H1 (cell line): ENCODE measurements around the gene CYP4B1.

ENCODE experiments used
- EP300 ChIP-seq, 2 experiments: IDR thresholded peaks; 1 replicate in 1 of 2; 2 replicates in 1 of 2; pipeline ENCODE4 v1.6.1; 2011 to 2012; ENCODE audit warnings: low read depth in 2 of 2, low read length in 2 of 2, mild to moderate bottlenecking in 2 of 2, borderline replicate concordance in 1 of 2, inconsistent platforms in 1 of 2, moderate library complexity in 1 of 2
- PHF8 ChIP-seq: fragments of 200-600 bp; sonication (generic); conservative IDR thresholded peaks from 2 replicates; pipeline ENCODE4 v1.7.1; 2012; ENCODE audit warnings: low read depth, mild to moderate bottlenecking, inconsistent platforms, low read length, moderate library complexity
- POLR2A ChIP-seq, 2 experiments: IDR thresholded peaks; 1 replicate in 1 of 2; 2 replicates in 1 of 2; pipeline ENCODE4 v1.6.1; 2011; ENCODE audit warnings: low read depth in 2 of 2, low read length in 2 of 2, mild to moderate bottlenecking in 2 of 2; ENCODE audit errors: control extremely low read depth in 1 of 2
- RAD21 ChIP-seq, 2 experiments: IDR thresholded peaks in 1 of 2; conservative IDR thresholded peaks in 1 of 2; 2 replicates each; pipeline ENCODE4 v1.6.1; 2011; ENCODE audit warnings: low read depth in 2 of 2, low read length in 2 of 2, improper control_type of control experiment in 1 of 2, inconsistent platforms in 1 of 2, mild to moderate bottlenecking in 1 of 2, moderate library complexity in 1 of 2
- TAF7 ChIP-seq: optimal IDR thresholded peaks from 2 replicates; pipeline ENCODE3; 2011; ENCODE audit warnings: low read depth, mild to moderate bottlenecking, inconsistent platforms, low read length, moderate library complexity, borderline replicate concordance
- TF ChIP-seq, protein P1 (sequence below): IDR thresholded peaks from 2 replicates; pipeline ENCODE4 v1.6.1; 2012; ENCODE audit warnings: low read length, inconsistent platforms

DNA sequence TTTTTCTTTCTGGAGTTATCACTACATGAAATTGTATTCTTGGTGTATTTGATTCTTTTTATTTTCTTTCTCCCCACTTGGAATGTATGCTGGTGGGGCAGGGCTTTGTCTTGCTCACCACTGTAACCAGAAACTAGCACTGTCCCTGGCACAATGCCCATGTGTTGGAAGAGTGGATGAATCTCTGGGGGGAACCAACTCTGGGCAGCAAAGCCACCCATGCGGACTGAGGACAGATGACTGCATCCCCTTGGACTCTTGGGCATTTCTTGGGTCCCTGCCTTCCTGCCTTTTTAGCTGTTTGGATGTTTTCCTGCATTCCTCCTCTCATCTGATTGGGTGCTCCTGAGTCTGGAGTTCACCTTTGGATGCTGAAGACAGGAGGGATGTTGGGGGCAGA is 6.1 kb downstream of the CYP4B1 start:
- no peak for TF ChIP-seq EP300 (IDR thresholded peaks at IDR 0.05; ENCODE audit: borderline replicate concordance in 1 of 2, low read depth in 2 of 2, low read length in 2 of 2)
- TF ChIP-seq TAF7 = no peak
- no peak for TF ChIP-seq PHF8
- TF ChIP-seq, protein P1, sequence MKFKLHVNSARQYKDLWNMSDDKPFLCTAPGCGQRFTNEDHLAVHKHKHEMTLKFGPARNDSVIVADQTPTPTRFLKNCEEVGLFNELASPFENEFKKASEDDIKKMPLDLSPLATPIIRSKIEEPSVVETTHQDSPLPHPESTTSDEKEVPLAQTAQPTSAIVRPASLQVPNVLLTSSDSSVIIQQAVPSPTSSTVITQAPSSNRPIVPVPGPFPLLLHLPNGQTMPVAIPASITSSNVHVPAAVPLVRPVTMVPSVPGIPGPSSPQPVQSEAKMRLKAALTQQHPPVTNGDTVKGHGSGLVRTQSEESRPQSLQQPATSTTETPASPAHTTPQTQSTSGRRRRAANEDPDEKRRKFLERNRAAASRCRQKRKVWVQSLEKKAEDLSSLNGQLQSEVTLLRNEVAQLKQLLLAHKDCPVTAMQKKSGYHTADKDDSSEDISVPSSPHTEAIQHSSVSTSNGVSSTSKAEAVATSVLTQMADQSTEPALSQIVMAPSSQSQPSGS = no peak
- TF ChIP-seq RAD21 (IDR thresholded peaks at IDR 0.05 in 1 of 2, conservative IDR thresholded peaks at IDR 0.05 in 1 of 2; ENCODE audit: low read depth in 2 of 2, low read length in 2 of 2) = no peak
- TF ChIP-seq POLR2A (IDR thresholded peaks at IDR 0.05; ENCODE audit: control extremely low read depth in 1 of 2, low read depth in 2 of 2, low read length in 2 of 2) = no peak
